ENCODE measurements around the gene CHRNA10. TPM values are rescaled to one million over a fixed set of nuclear protein-coding genes. Genes with fewer than 3 reads are reported as not detected.

CHRNA10 gene
- 0.20 TPM for total RNA-seq

DNA sequence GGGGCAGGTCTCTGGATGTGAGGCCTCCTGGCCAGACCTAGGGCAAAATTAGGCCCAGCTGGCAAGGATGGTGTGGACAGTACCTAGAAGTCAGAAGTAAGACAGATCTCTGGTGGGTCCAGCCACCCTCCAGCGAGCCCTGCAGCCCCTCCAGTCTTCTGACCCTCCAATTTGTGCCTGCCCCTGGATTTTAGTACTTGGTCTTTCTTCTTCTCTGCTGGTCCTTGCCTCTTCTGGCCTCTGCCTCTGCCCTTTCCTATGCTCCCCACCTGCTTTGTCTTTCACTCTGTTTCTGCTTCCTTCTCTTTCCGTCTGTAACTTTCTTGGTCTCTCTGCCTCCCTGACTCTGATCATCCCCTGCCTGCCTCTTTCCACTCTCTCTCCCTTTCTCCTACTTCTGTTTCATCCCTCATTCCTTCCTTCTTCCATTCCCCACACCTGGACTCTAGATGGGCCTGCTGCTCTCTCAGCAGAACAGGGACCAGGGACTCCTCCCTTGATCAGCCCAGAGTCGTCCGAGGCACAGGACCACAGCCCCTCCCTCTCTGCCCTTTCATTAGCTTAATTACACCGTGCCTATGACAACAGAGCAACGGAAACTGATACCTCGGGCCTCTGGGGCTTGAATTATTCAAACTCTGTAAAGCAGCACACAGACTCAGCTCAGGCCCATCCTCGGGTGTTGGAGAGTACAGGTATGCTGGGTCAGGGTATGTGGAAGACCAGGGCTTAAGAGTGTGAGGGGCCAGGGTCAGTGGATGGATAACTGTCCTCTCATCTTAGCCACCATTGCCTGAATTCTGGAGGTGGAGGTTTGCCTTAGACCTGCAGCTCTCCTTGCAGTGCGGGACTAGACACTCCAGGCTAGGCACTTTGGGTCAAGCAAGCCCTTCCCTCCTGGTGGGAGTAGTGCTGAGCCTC lies at the start of gene CHRNA10:
Gene CHRNA10, minus strand, starts transcription at position 51 of the 921 bp plus-strand sequence. CDS start 72 bp downstream, outside the sequence.
- no peak for DNase-seq

DNA sequence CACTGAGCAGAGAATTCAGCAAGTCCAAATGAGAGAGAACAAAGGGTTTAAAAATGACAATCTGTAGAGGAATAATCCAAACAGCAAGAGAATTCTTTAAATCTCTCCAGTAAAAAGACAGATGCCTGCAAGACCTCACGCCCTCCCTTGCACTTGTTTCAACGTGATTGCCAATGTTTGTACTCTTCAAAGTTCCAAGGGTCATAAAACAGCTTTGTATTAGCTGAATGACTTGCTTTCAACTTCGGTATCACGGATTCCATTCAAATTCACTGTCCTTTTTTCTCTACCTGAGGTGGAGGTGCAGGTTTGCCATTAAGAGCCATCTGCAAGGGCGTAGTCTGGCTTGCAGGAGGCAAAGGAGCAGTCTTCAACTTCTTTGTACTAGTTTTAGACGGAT lies 41.1 kb upstream of the CHRNA10 start:
- DNase-seq = no peak

DNA sequence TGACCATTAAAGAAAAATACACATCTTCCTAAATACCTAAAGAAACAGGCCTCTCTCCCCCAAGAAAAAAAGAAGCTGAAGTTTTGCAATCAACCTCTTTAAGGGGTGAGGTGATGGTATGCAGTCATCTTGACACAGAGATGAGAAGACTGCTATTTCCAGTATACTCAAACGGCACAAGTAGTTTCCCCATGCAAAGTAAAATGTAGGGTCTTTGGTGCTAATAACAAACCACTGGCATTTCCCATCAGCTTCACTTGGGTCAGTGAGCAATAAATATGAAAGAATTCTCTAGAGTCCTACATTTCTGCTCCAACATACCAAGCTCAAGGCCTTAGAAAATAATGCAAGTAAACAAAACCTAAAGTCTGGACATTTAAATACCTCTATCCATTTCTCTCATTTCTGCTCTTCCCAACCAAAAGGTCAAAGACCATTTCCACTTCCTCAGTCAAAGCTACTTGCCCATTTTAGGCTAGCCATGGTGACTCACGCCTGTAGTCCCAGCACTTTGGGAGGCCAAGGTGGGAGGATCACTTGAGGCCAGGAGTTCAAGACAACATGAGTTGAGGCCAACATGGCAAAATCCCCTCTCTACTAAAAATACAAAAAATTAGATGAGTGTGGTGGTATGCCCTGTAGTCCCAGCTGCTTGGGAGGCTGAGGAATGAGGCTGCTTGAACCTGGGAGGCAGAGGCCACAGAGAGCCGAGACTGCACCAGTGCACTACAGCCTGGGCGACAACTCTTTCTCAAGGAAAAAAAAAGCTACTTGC lies 39.5 kb upstream of the CHRNA10 start:
- DNase-seq = no peak

GRCh38 chr11:3709977-3710376 lies 38.8 kb upstream of the CHRNA10 start:
- DNase-seq = no peak

DNA sequence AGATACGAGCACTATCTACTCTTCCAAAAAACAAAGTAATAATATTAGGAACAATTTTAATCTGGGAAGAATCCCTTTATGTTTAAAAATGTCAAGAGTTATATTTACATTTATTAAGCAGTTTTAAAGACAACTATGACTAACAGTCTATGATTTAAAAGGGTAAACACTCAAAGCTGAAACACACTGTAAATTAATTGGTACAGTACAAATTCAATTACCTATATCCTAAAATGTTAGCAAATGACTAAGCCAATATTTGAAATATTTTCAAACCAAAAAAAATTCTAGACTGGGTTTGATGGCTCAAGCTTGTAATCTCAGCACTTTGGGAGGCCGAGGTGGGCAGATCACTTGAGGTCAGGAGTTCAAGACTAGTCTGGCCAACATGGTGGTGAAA lies 36.0 kb upstream of the CHRNA10 start:
- DNase-seq = no peak

DNA sequence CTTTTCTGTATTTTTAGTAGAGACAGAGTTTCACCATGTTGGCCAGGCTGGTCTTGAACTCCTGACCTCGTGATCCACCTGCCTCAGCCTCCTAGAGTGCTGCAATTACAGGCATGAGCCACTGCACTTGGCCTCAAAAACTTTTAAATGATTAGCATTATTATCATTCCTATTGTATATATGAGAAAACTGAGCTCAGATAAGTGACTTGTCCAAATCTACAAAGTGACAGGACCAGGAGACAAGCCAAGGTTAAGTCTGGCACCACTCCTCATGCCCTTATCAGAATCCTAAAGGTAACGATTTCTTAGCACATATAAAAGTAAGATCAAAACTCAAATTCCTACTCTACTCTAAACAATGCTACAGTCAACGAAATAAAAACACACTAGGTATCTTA lies 32.2 kb upstream of the CHRNA10 start:
- no peak for DNase-seq

DNA sequence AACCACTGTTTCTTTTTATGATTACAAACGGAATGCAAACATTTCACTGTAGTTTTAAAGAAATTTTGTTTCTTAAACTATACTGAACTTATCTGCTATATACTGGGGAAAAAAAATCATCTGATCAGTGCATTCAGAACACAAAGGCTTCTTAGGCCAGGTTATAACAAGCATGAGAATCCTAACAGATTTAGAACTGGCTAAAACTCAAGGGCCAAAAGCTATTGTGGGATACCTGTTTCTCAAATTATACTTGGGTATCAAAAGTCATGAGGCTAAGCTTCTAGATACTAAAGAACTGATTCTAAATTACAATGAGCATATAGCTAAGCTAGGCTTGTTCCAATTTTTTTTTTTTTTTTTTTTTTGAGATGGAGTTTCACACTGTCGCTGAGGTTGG lies 29.7 kb upstream of the CHRNA10 start:
- DNase-seq = no peak

- DNase-seq = no peak
Measured at GRCh38 chr11:3700410-3700809, 29.2 kb upstream of the CHRNA10 start.

DNA sequence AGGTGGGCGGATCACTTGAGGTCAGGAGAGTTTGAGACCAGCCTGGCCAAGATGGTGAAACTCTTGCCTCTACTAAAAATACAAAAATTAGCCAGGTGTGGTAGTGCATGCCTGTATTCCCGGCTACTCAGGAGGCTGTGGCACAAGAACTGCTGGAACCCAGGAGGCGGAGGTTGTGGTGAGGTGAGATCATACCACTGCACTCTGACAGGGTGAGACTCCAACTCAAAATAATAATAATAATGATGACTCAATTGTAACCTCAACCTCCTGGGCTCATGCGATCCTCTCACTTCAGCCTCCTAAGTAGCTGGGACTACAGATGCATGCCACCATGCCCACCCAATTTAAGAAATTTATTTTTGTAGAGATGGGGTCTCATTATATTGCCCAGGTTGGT lies 15.6 kb upstream of the CHRNA10 start:
- no peak for DNase-seq

GRCh38 chr11:3685923-3686322 lies 14.7 kb upstream of the CHRNA10 start:
- DNase-seq = no peak

DNA sequence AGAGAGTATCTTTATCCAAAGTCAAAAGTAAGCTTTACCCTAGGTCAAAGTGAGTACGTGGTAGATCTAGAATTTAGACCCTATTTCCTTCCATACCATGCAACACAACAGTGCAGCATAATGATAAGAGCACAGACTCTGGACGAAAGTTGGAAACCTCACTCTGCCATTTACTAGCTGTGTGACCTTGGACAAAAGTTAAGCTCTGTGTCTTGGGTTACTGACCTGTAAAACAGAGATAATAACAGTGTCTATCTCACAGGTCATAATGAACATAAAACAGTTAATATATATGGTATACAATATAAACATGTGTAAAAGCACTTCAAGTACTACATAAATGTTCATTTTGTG lies 13.6 kb upstream of the CHRNA10 start:
- DNase-seq = no peak

GRCh38 chr11:3684129-3684818 lies 13.1 kb upstream of the CHRNA10 start:
- no peak for DNase-seq

DNA sequence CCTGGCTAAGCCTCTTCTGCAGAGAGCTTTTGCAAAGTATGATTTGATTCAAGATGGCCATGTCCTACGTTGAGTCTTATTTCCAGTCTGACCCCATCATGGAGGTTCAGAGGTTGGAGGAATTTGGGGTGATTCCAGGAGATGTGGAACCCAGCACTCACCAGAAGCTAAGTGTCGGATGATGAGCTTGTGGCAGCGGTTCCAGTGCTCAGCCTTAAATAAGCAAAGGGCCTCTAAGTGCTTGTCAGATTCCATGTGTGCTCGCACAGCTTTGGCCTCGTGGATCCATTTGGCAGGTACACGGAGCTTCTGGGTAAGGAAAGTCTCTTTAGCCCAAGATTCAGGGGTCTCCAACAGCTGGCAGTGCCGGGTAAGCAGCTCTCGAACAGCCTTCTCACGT lies 11.9 kb upstream of the CHRNA10 start:
- no peak for DNase-seq

DNA sequence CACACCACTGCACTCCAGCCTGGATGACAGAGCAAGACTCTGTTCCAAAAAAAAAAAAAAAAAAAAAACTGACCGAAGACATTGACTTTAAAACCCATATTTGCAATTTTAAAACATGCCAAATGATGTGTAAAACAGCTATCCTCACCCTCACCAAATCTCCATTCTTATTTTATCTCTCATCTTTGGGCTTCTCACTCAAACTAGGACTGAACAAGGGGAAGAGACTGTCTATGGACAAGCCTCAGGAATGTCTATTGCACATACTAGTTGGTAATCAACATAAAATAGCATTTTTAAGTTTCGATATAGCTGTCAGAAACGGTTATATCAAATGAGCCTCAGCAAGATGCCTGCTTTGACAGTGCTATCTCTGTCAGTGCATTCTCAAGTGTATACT lies 7.9 kb upstream of the CHRNA10 start:
- DNase-seq = no peak

DNA sequence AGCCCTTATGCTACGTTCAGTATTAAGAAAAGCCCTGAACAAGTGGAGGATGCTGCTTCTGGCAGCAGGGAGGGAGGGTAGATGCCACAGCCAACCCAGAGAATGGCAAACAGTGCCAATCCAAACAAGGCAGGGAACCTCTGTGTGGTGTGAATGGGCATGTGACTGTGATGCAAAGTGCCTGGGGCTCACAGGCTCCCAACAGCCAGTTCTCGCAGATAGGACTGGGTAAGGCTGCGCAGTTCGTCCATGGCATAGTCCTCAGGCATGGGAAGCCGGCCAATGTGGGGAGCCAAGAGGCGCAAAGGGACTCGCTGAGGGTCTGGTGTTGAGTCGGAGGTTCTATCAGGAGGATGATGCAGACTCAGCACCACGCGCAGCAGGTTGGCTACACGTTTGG lies 4.8 kb upstream of the CHRNA10 start:
- no peak for DNase-seq

GRCh38 chr11:3674189-3674588 lies 3.0 kb upstream of the CHRNA10 start:
- DNase-seq = no peak

DNA sequence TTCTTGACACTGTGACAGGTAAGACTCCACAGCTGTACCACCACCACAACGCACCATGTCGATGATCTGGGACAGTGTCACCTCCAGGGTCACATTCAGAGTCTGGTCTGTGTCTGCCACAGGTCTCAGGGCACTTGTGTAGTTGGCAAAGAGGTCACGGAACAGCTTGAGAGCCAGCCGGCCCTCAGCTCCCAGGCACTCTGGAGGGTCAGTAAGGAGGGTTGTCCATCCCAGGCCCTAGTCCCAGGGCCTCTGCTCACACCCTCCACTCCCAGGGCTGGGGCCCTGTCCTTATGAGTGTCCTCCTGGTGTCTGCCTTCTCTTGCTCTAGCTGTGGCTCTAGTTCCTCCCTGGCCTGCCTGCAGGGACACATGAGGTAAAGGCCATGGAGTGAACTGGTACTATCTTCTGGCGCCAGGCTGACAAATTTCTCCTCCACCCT lies 1.4 kb downstream of the CHRNA10 start:
- no peak for DNase-seq

- no peak for DNase-seq
Measured at GRCh38 chr11:3669128-3669527, 2.1 kb downstream of the CHRNA10 start.

GRCh38 chr11:3667149-3668035 lies 3.8 kb downstream of the CHRNA10 start:
- DNase-seq = no peak

DNA sequence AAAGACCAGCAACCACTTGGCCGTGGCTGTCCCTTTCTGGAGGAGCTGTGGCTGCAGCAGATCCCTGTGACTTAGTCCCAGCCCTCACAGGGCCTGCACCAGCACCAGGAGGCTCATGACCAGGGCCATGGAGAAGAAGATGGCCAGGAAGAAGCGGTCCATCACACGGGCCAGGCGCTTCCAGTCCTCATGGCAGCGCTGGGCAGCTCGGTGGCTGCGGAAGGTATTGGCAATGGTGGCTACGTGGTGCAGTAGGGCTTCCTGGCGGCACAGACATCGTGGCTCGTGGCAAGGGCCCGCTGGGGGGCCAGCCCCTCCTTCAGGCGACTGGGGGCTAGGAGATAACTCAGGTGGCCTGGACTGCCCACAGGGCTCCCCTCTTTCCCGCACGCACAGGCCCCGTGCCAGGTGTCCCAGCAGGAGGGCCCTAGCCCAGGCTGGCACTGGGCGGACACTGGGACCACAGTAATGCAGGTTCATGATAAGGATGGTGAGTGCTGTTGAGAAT lies 5.1 kb downstream of the CHRNA10 start:
- DNase-seq = no peak

DNA sequence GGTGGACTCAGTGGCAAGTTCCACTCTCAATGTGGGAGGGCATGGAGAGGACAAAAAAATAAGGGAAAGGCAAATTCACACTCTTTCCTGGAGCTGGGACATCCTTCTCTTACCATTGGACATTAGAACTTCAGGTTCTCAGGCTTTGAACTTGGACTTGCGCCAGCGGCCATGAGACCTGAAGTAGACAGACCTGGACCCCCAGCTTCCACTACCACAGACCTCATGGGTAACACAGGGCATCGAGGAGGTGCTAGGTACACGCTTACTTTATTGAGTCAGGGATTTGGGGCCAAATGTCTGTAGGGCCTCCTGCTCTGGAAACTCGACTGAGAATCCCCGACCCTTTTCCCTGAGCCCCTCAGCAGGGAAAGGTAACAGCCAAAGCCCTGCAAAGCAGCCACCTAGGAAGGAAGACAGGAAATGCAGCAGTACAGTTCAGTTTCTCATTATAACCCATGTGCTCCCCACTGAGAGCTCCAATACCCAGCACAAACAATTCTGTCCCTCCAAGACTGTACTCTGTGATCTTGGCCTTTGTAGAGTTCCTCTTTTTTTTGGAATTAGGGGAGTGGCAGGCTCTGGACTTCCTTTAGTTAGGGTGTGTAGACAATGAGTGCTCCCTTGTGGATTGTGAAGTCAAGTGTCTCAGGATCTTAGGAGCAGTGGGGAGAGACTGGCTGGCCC lies 5.7 kb downstream of the CHRNA10 start:
- no peak for DNase-seq
